Stimulated activated CD4-positive, alpha-beta T cell treated with anti-CD3 and anti-CD28 coated beads, Interleukin-15, amount 100 ng/mL, for 48 hours (primary cell): ENCODE data around the gene KRT23.

Source experiments
- DNase-seq, 2 donors: peaks; one replicate each; pipeline ENCODE4 v3.0.0-alpha.2; 2020; ENCODE audit warnings: low read depth in 2 of 2

KRT23 gene

GRCh38 chr17:40909755-40910154 lies 27.7 kb downstream of the KRT23 start:
- DNase-seq = no peak

GRCh38 chr17:40909351-40909750 lies 28.1 kb downstream of the KRT23 start:
- DNase-seq = peak; percentile 61 to 62

- no peak for DNase-seq
These were observed 30.8 kb downstream of the KRT23 start for GRCh38 chr17:40906613-40907012.

GRCh38 chr17:40905370-40905769 lies 32.1 kb downstream of the KRT23 start:
- DNase-seq = no peak

- no peak for DNase-seq
These were observed 34.2 kb downstream of the KRT23 start for GRCh38 chr17:40903129-40903847.

- DNase-seq = no peak
These were observed 34.9 kb downstream of the KRT23 start for GRCh38 chr17:40902498-40902897.

- no peak for DNase-seq
These were observed 35.4 kb downstream of the KRT23 start for GRCh38 chr17:40901981-40902474.

- no peak for DNase-seq
These were observed 36.6 kb downstream of the KRT23 start for GRCh38 chr17:40900809-40901356.

- DNase-seq = no peak
These were observed 40.5 kb downstream of the KRT23 start for GRCh38 chr17:40896916-40897455.

- DNase-seq = no peak
These were observed 42.2 kb downstream of the KRT23 start for GRCh38 chr17:40895106-40895730.

GRCh38 chr17:40888196-40888720 lies 49.2 kb downstream of the KRT23 start:
- DNase-seq = no peak

- no peak for DNase-seq
These were observed 51.4 kb downstream of the KRT23 start for GRCh38 chr17:40886090-40886489.

GRCh38 chr17:40884708-40885512 lies 52.5 kb downstream of the KRT23 start, which contains the start of gene KRT20:
TSS of gene KRT20 (minus strand) at chr17:40885242. CDS start at chr17:40885185, 57 bp downstream.
- DNase-seq = no peak

GRCh38 chr17:40883626-40884334 lies 53.7 kb downstream of the KRT23 start:
- no peak for DNase-seq

GRCh38 chr17:40883031-40883430 lies 54.4 kb downstream of the KRT23 start:
- no peak for DNase-seq

GRCh38 chr17:40879026-40879425 lies 58.4 kb downstream of the KRT23 start:
- no peak for DNase-seq

- no peak for DNase-seq
These were observed 59.4 kb downstream of the KRT23 start for GRCh38 chr17:40878044-40878443.

- no peak for DNase-seq
These were observed 63.6 kb downstream of the KRT23 start for GRCh38 chr17:40873801-40874200.

- DNase-seq = no peak
These were observed 64.2 kb downstream of the KRT23 start for GRCh38 chr17:40873255-40873654.
